Mucosa of rectum (tissue), 2 donors: ENCODE measurements around the gene CDC14B.

Experiments
- H3K27ac ChIP-seq, 2 donors: one replicate each; pipeline ENCODE4 v1.7.0; 2013; ENCODE audit warnings: inconsistent platforms in 2 of 2, low read depth in 2 of 2, low read length in 2 of 2
- H3K27me3 ChIP-seq, 2 donors: one replicate each; pipeline ENCODE4 v1.7.0; 2013; ENCODE audit warnings: low read length in 2 of 2; ENCODE audit not compliant: control insufficient read depth in 2 of 2, insufficient read depth in 2 of 2
- H3K36me3 ChIP-seq, 2 donors: one replicate each; pipeline ENCODE4 v1.7.0; 2013; ENCODE audit warnings: low read length in 2 of 2; ENCODE audit not compliant: control insufficient read depth in 2 of 2, insufficient read depth in 2 of 2
- H3K4me1 ChIP-seq, 2 donors: one replicate each; pipeline ENCODE4 v1.7.0; 2013; ENCODE audit warnings: low read length in 2 of 2, mild to moderate bottlenecking in 1 of 2; ENCODE audit not compliant: control insufficient read depth in 2 of 2, insufficient read depth in 2 of 2
- H3K4me3 ChIP-seq, 2 donors: one replicate each; pipeline ENCODE4 v1.7.0; 2013; ENCODE audit warnings: low read length in 2 of 2
- H3K9ac ChIP-seq, 2 donors: one replicate each; pipeline ENCODE4 v1.7.0; 2013; ENCODE audit warnings: low read length in 2 of 2, low read depth in 1 of 2, mild to moderate bottlenecking in 1 of 2
- H3K9me3 ChIP-seq, 2 donors: one replicate each; pipeline ENCODE4 v1.7.0; 2013; ENCODE audit warnings: low read length in 2 of 2; ENCODE audit not compliant: control insufficient read depth in 2 of 2
- donor health status: healthy.
- donor health status: Normal muscosa, but diverticular disease.

Gene CDC14B

DNA sequence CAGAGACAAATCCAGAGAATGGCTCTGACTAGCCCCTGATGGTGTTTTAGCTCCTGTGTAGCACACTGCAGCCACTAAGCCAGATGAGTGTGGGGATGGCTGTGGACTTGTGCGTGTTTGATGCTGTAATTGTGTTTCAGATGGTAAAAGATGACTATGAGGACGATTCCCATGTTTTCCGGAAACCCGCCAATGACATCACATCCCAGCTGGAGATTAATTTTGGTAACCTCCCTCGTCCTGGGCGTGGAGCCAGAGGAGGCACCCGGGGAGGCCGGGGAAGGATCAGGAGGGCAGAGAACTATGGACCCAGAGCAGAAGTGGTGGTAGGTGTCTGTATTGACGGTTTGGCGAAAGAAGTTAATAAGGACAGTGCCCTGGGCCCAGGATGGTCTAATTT lies 131.7 kb downstream of the CDC14B start:
- H3K36me3 ChIP-seq: peaks cover 6 to 24% of the 10 kb centered on the region in 2 donors
- H3K9ac ChIP-seq: no peak overlapping the region
- H3K27ac ChIP-seq: no peak overlapping the region
- H3K4me3 ChIP-seq: no peak overlapping the region
- no peaks in the 10 kb centered on the region for H3K9me3 ChIP-seq
- H3K27me3 ChIP-seq: no peaks in the 10 kb centered on the region
- no peaks in the 10 kb centered on the region for H3K4me1 ChIP-seq

DNA sequence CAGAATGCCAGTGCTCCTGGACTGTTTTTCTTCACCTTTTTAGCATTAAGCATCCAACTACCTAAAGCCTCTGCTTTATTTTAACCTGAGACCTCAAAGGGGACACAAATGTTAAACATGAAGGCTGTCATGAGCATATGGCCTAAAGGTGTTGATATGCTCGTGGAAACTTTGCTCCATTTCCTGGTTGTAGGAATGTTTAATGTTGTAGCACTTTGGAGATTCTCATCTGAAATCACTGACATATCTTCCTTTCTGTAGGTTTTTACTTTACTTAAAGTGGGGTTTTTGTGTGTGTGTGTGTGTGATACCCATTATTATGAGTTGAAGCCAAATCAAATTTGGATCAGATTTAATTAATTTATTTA lies 132.6 kb downstream of the CDC14B start:
- H3K9me3 ChIP-seq: no peaks in the 10 kb centered on the region
- H3K36me3 ChIP-seq: peaks cover 6 to 22% of the 10 kb centered on the region in 2 donors
- H3K4me1 ChIP-seq: no peaks in the 10 kb centered on the region
- H3K27ac ChIP-seq: no peak overlapping the region
- no peak overlapping the region for H3K9ac ChIP-seq
- no peaks in the 10 kb centered on the region for H3K27me3 ChIP-seq
- no peak overlapping the region for H3K4me3 ChIP-seq

DNA sequence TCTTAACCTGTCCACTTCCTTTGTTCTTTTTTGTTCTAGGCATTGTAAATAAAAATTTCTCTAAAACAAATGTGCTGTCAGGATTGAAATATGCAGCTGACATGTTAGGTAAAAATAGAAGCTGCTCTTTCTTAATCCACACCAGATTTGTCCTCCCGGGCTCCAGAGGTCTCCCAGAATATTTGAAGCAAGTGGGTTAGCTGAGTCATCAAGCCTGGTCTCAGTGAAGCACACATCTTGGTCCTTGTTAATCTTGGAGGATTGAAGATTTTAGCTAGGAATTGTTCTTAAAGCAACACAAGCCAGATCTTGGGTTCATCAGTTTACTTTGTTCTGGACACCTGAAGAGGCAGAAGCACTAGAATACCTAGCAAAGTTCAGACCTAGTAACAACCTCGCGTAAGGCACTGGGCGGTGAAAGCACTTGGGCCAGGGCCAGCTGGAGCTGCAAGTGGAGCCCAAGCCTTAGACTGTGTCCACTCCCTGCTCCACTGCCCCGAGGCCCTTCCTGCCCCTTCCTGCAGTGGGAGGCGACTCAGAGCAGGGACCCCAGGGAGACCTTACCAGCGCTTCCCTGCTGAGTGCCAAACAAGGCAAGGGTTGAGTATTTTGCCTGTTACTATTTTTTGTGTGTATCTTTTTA lies 133.1 kb downstream of the CDC14B start:
- Histone ChIP-seq H3K27ac (no peak overlapping the region), H3K4me1 (no peaks in the 10 kb centered on the region), H3K9ac (no peak overlapping the region), H3K36me3 (peaks cover 6 to 20% of the 10 kb centered on the region in 2 donors), H3K4me3 (no peak overlapping the region), H3K9me3 (no peaks in the 10 kb centered on the region), H3K27me3 (no peaks in the 10 kb centered on the region)

- H3K4me1 ChIP-seq: no peaks in the 10 kb centered on the region
- no peak overlapping the region for H3K27ac ChIP-seq
- no peak overlapping the region for H3K9ac ChIP-seq
- H3K27me3 ChIP-seq: no peaks in the 10 kb centered on the region
- H3K4me3 ChIP-seq: no peak overlapping the region
- no peaks in the 10 kb centered on the region for H3K9me3 ChIP-seq
- peaks cover 6 to 14% of the 10 kb centered on the region in 2 donors for H3K36me3 ChIP-seq
Measured at GRCh38 chr9:96485280-96485679, 134.4 kb downstream of the CDC14B start.

DNA sequence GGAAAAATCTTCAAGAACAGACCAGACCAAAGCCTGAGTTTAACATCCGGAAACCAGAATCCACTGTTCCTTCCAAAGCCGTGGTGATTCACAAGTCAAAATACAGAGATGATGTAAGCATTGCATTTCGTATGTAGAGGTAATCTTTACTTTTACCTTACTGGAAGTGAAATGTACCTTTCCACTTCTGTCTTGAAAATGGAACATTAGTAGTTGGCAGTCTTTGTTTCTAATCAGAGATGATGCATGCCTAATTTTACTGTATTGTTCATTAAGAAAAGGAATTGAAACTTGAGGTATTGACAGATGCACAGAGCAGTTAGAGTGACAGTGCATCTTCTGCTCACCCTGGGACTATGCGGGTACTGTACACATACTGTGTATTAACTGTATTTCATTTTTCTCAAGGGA lies 135.1 kb downstream of the CDC14B start:
- Histone ChIP-seq H3K9ac (no peak overlapping the region), H3K27ac (no peak overlapping the region), H3K4me3 (no peak overlapping the region), H3K36me3 (peaks cover 6 to 14% of the 10 kb centered on the region in 2 donors), H3K9me3 (no peaks in the 10 kb centered on the region), H3K27me3 (no peaks in the 10 kb centered on the region), H3K4me1 (no peaks in the 10 kb centered on the region)

GRCh38 chr9:96483733-96484390 lies 135.8 kb downstream of the CDC14B start:
- Histone ChIP-seq H3K27me3 (no peaks in the 10 kb centered on the region), H3K4me3 (no peak overlapping the region), H3K36me3 (peaks cover 5 to 9% of the 10 kb centered on the region in 2 donors), H3K4me1 (no peaks in the 10 kb centered on the region), H3K9me3 (no peaks in the 10 kb centered on the region), H3K9ac (no peak overlapping the region), H3K27ac (no peak overlapping the region)

GRCh38 chr9:96483197-96483596 lies 136.4 kb downstream of the CDC14B start:
- Histone ChIP-seq H3K9me3 (no peaks in the 10 kb centered on the region), H3K36me3 (peaks cover 0 to 2% of the 10 kb centered on the region in 2 donors), H3K4me3 (no peak overlapping the region), H3K4me1 (no peaks in the 10 kb centered on the region), H3K27me3 (no peaks in the 10 kb centered on the region), H3K9ac (no peak overlapping the region), H3K27ac (no peak overlapping the region)

- no peak overlapping the region for H3K9ac ChIP-seq
- no peak overlapping the region for H3K4me3 ChIP-seq
- H3K36me3 ChIP-seq: no peaks in the 10 kb centered on the region
- H3K9me3 ChIP-seq: no peaks in the 10 kb centered on the region
- no peaks in the 10 kb centered on the region for H3K27me3 ChIP-seq
- no peak overlapping the region for H3K27ac ChIP-seq
- no peaks in the 10 kb centered on the region for H3K4me1 ChIP-seq
Measured at GRCh38 chr9:96482476-96482875, 137.2 kb downstream of the CDC14B start.

GRCh38 chr9:96480736-96481135 lies 138.9 kb downstream of the CDC14B start:
- no peak overlapping the region for H3K9ac ChIP-seq
- no peaks in the 10 kb centered on the region for H3K27me3 ChIP-seq
- no peak overlapping the region for H3K27ac ChIP-seq
- H3K4me1 ChIP-seq: no peaks in the 10 kb centered on the region
- no peaks in the 10 kb centered on the region for H3K9me3 ChIP-seq
- no peak overlapping the region for H3K4me3 ChIP-seq
- no peaks in the 10 kb centered on the region for H3K36me3 ChIP-seq

- Histone ChIP-seq H3K36me3 (peaks cover 0 to 3% of the 10 kb centered on the region in 2 donors), H3K27ac (no peak overlapping the region), H3K9me3 (no peaks in the 10 kb centered on the region), H3K4me3 (no peak overlapping the region), H3K9ac (no peak overlapping the region), H3K27me3 (no peaks in the 10 kb centered on the region), H3K4me1 (no peaks in the 10 kb centered on the region)
Measured at GRCh38 chr9:96478829-96479371, 140.7 kb downstream of the CDC14B start.
